Breast epithelium (tissue), 4 donors: ENCODE data around the gene TOX2. TPM values are rescaled to one million over a fixed set of nuclear protein-coding genes. Genes with fewer than 3 reads are reported as not detected.

ENCODE experiments used
- DNase-seq, 2 donors: peaks; one replicate each; pipeline ENCODE4 v3.0.0-alpha.2; 2019; ENCODE audit warnings: low spot score in 2 of 2
- H3K27ac ChIP-seq, 2 donors: fragments of 200-600 bp; sonication (generic) in 1 of 2; one replicate each; pipeline ENCODE4 v1.5.1; 2016 to 2019; ENCODE audit warnings: mild to moderate bottlenecking in 1 of 2
- H3K27me3 ChIP-seq, 2 donors: fragments of 200-600 bp; sonication (generic) in 1 of 2; one replicate each; pipeline versions ENCODE4 v1.5.1 to v1.6.0; 2017 to 2019; ENCODE audit warnings: control low read depth in 1 of 2, mild to moderate bottlenecking in 1 of 2
- H3K36me3 ChIP-seq: fragments of 200-600 bp; one replicate; pipeline ENCODE4 v1.5.1; 2019
- H3K4me1 ChIP-seq, 2 donors: fragments of 200-600 bp; sonication (generic); one replicate each; pipeline ENCODE4 v1.5.1; 2016 to 2019; ENCODE audit warnings: control low read depth in 1 of 2
- H3K4me3 ChIP-seq, 3 donors: fragments of 200-600 bp; sonication (generic); 1 replicate in 2 of 3; 2 replicates in 1 of 3; pipeline ENCODE4 v1.5.1; 2016 to 2019; ENCODE audit warnings: mild to moderate bottlenecking in 3 of 3, moderate library complexity in 2 of 3
- H3K9me3 ChIP-seq, 2 donors: fragments of 200-600 bp; sonication (generic) in 1 of 2; one replicate each; pipeline ENCODE4 v1.5.1; 2016 to 2019; ENCODE audit warnings: control low read depth in 1 of 2
- CTCF ChIP-seq, 3 donors: fragments of 450-650 bp; IDR thresholded peaks; one replicate each; pipeline ENCODE4 v1.5.1; 2016 to 2017; ENCODE audit warnings: antibody characterized with exemption in 3 of 3, mild to moderate bottlenecking in 3 of 3, moderate library complexity in 3 of 3
- POLR2A ChIP-seq: fragments of 450-650 bp; IDR thresholded peaks from one replicate; pipeline ENCODE4 v1.6.1; 2016; ENCODE audit warnings: antibody characterized with exemption, mild to moderate bottlenecking, moderate library complexity
- POLR2AphosphoS5 ChIP-seq, 3 donors: sonication (generic); formaldehyde crosslinking; IDR thresholded peaks; one replicate each; pipeline ENCODE4 v1.6.1; 2017; ENCODE audit warnings: antibody characterized with exemption in 3 of 3
- intact Hi-C: fragments of 100-400 bp; cut with DNase I; formaldehyde crosslinking; loops from one replicate; pipeline ENCODE4 v1.15.1; 2023; ENCODE audit warnings: low total_unique reads
- total RNA-seq, 3 donors: library from RNA; depleted of rRNA; stranded (reverse); fragments of >200 nt; gene quantifications; one replicate each; pipeline ENCODE4 v1.1.0, GENCODE V29; 2016

TOX2 gene
- total RNA-seq, 3 donors from 2014 or later: 0.44 to 7.4 (median 0.66) TPM

- Histone ChIP-seq H3K27me3 (peaks cover 0 to 19% of the 10 kb centered on the region in 2 donors), H3K27ac (no peak overlapping the region), H3K4me1 (no peaks in the 10 kb centered on the region), H3K4me3 (no peak overlapping the region), H3K36me3 (no peaks in the 10 kb centered on the region), H3K9me3 (peaks cover 6 to 42% of the 10 kb centered on the region in 2 donors)
- no peak for DNase-seq
- TF ChIP-seq POLR2AphosphoS5 (IDR thresholded peaks at IDR 0.05) (no peak), CTCF (IDR thresholded peaks at IDR 0.05) (no peak), POLR2A (no peak)
- intact Hi-C loops: no loop called here
These were observed 4.9 kb upstream of the TOX2 start for GRCh38 chr20:43909720-43910119.

GRCh38 chr20:43910564-43910963 is 4.1 kb upstream of the TOX2 start:
- Histone ChIP-seq H3K4me3 (no peak overlapping the region), H3K27me3 (peaks cover 0 to 26% of the 10 kb centered on the region in 2 donors), H3K27ac (no peak overlapping the region), H3K9me3 (peaks cover 6 to 42% of the 10 kb centered on the region in 2 donors), H3K36me3 (no peaks in the 10 kb centered on the region), H3K4me1 (no peaks in the 10 kb centered on the region)
- intact Hi-C loops: no loop called here
- TF ChIP-seq POLR2A: no peak
- no peak for TF ChIP-seq POLR2AphosphoS5 (IDR thresholded peaks at IDR 0.05)
- TF ChIP-seq CTCF (IDR thresholded peaks at IDR 0.05): no peak
- no peak for DNase-seq

GRCh38 chr20:43911066-43911465 is 3.6 kb upstream of the TOX2 start:
- TF ChIP-seq CTCF (IDR thresholded peaks at IDR 0.05): no peak
- DNase-seq: no peak
- Histone ChIP-seq H3K9me3 (peaks cover 6 to 42% of the 10 kb centered on the region in 2 donors), H3K4me1 (no peaks in the 10 kb centered on the region), H3K4me3 (no peak overlapping the region), H3K36me3 (no peaks in the 10 kb centered on the region), H3K27ac (no peak overlapping the region), H3K27me3 (peaks cover 0 to 31% of the 10 kb centered on the region in 2 donors)
- intact Hi-C loops: no loop called here

GRCh38 chr20:43913291-43914025 is 1.2 kb upstream of the TOX2 start:
- peaks cover 0 to 54% of the 10 kb centered on the region in 2 donors for H3K27me3 ChIP-seq
- H3K4me3 ChIP-seq: no peak overlapping the region
- H3K4me1 ChIP-seq: no peaks in the 10 kb centered on the region
- intact Hi-C loops: no loop called here
- no peak for DNase-seq
- peaks cover 3 to 30% of the 10 kb centered on the region in 2 donors for H3K9me3 ChIP-seq
- TF ChIP-seq POLR2A (no peak), POLR2AphosphoS5 (IDR thresholded peaks at IDR 0.05) (no peak), CTCF (IDR thresholded peaks at IDR 0.05) (no peak)
- H3K36me3 ChIP-seq: no peaks in the 10 kb centered on the region
- H3K27ac ChIP-seq: no peak overlapping the region

GRCh38 chr20:43915211-43916072 is 790 bp downstream of the TOX2 start:
- H3K27ac ChIP-seq: no peak overlapping the region
- no peaks in the 10 kb centered on the region for H3K4me1 ChIP-seq
- DNase-seq: no peak
- H3K9me3 ChIP-seq: peaks cover 0 to 27% of the 10 kb centered on the region in 2 donors
- TF ChIP-seq CTCF (IDR thresholded peaks at IDR 0.05) (no peak), POLR2AphosphoS5 (IDR thresholded peaks at IDR 0.05) (no peak), POLR2A (no peak)
- H3K36me3 ChIP-seq: no peaks in the 10 kb centered on the region
- H3K4me3 ChIP-seq: peak overlapping the region; percentile 40 to 60 (median 41)
- H3K27me3 ChIP-seq: peaks cover 0 to 58% of the 10 kb centered on the region in 2 donors
- intact Hi-C loops: no loop called here
